Left cardiac atrium (tissue), 4 donors: ENCODE results near the gene DHRS11. TPM values are rescaled to one million over a fixed set of nuclear protein-coding genes. Genes with fewer than 3 reads are reported as not detected.

Experiments used
- ATAC-seq, 2 donors: fragments of 200-7000 bp; cut with Tn5 transposase; one replicate each; pipeline ENCODE4 v1.9.1; 2020; ENCODE audit warnings: mild to moderate bottlenecking in 2 of 2, moderate library complexity in 2 of 2
- DNase-seq: peaks from one replicate; pipeline ENCODE4 v3.0.0-alpha.2; 2020
- intact Hi-C, 2 donors: fragments of 100-400 bp; cut with DNase I; formaldehyde crosslinking; loops; one replicate each; pipeline versions ENCODE4 v1.14.1 to v1.15.1; 2022 to 2023
- total RNA-seq, 2 donors: library from RNA; stranded (reverse); fragmentation: NEBNext Ultra II Directional; extraction: Animal tissue kit (Norgen Biotek cat#: 25700); gene quantifications; one replicate each; pipeline ENCODE4 v1.2.1, GENCODE V29; 2021
- donor health status: DM: no; HTN: yes; CAD: no.
- donor health status: DM: no; HTN: yes; CAD: no; lungs with severe emphysema.
- donor health status: DM: yes; HTN: yes; CAD: no.
- donor health status: Dilated cardiomyopathy.

Gene DHRS11
- total RNA-seq, 2 donors from 2014 or later: 14.8 to 22.2 TPM

DNA sequence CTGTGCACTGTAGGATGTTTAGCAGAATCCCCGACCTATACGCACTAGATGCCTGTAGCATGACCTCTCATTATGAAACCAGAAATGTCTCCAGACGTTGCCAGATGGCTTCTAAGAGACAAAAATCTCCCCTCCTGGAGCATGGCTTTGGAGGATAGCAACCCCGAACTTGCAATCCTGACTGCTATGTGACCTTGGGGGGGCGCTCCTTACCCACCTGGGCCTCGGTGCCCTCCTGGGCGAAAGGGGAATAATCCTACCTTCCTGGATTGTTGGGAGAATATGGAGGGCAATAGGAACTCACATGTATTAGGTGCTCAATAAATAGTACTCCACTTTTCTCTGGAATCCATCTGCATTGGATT lies 17.8 kb downstream of the DHRS11 start:
- DNase-seq: no peak
- intact Hi-C loops: no loop called here
- no peak for ATAC-seq

DNA sequence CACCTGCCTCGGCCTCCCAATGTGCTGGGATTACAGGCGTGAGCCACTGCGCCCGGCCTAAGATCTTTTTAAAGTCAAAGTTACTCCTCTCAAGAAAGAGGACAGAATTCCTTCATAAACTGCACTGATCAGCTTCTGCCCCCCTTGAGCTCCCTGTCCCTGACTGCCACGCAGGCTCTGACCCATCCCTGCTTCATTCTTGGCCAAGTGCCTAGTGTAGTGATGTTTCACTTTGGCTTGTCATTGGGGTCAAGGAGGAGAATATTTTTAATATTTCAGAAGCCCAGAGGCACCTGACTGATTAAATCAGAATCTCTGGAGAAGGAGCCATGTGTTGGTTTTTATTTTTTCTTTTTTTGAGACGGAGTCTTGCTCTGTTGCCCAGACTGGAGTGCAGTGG lies 18.8 kb downstream of the DHRS11 start:
- no peak for DNase-seq

DNA sequence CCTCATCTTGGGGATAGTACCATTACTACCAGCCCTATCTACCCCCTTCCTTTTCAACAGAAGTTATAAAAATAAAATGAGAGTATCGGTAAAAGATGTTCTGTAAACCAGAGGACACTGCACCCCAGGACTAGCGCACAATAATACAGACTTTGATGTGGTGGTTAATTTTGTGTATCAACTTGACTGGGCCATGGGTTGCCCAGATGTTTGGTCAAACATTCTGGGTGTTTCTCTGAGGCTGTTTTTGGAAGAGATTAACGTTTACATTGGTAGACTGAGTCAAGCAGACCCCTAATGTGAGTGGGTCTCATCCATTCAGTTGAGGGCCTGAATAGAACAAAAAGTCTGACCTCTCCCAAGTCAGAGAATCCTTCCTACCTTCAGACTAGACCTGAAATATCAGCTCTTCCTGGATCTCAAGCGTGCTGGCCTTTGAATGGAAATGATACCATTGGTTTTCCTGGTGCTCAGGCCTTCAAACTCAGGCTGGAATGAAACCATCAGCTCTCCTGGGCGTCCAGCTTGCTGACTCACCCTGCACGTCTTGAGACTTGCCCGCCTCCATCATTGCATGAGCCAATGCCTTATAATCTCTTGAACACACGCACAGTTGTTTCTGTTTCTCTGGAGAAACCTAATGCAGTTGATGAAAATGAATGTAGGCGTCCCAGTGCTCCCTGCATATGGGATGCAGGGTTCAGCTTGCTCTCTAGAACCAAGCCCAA lies 19.8 kb downstream of the DHRS11 start:
- intact Hi-C loops: no loop called here
- DNase-seq (no peak), ATAC-seq (peak in 1 of 2 donors; percentile 40)

More for the DNA sequence above, 18.8 kb downstream of the DHRS11 start:
- ATAC-seq: no peak
- intact Hi-C loops: no loop called here

DNA sequence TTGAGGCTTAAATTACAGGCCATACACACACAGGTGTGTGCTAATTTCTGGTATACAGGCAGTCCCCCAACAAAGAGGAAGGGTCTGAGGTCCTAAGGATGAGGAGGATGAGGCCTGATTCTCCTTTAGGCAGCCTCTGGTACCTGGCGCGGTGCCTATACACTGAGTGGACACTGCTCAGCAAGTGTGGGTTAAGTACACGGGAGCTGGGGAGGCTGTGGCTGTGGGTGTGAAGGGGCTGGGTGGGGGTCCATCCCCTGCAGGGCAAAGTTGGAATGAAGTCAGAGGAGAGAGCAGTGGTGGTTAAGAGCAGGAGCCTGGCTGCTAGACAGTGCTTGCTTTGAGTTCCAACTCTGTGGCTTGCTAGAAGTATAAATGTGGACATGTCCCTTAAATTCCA lies 20.6 kb downstream of the DHRS11 start:
- intact Hi-C loops: no loop called here
- no peak for DNase-seq
- no peak for ATAC-seq

DNA sequence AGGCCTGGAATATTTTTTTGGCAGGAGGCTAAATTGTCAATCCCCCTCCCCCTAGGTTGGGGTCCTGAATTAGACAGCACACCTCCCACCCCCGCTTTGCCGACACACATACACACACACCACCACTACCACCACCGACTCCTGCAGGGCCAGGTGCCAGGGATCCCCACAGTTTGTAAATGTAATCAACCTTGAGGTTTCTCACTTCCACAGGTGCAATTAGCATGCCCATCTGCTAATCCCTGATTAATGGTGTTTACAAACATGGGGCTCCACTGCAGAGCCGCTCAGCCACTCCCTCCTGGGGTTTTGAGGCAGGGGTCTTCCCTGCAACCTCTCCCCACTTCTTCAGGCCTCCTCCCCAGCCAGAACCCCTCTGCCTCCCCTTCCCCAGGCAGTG lies 21.5 kb downstream of the DHRS11 start:
- intact Hi-C loops: no loop called here
- DNase-seq: no peak
- ATAC-seq: no peak

DNA sequence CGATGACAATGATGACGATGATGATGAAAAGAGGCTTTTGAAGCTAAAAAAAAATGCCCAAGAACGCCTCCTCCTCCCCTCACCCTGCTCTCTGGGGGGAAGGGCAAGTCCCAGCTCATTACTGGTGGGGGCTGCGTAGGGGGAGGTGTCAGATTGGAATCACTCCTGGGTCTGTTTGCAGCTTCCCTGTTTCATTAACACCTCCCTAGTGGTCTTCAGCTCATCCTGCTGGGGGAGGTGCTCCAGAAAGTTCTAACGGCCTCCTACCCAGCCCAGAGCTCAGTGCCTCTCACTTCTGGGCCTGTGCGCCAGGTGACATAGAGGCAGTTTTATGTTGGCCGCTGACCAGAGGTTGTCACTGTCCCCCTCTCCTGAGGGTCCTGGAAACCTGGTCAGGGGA lies 22.4 kb downstream of the DHRS11 start:
- DNase-seq: no peak
- intact Hi-C loops: no loop called here
- ATAC-seq: no peak

DNA sequence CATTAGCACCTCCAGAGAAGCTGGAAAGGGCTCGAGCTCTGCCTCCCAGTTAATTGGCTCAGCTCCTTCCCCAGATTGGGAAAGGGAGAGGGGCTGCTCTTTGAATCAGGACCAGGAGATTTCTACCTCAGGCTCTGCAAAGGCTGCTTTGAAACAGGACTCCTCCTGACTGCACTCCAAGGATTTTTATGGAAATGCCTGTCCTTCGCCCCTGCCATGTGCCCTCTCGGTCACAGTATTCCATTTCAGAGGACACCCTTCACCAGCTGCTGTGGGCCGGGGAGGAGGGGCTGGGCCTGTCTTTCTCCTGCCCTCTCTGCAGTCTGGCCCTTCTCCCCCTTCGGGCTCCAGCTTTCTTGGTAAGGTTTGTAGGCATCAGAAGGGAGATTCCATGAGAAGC lies 23.3 kb downstream of the DHRS11 start:
- DNase-seq (no peak), ATAC-seq (no peak)
- intact Hi-C loops: no loop called here

DNA sequence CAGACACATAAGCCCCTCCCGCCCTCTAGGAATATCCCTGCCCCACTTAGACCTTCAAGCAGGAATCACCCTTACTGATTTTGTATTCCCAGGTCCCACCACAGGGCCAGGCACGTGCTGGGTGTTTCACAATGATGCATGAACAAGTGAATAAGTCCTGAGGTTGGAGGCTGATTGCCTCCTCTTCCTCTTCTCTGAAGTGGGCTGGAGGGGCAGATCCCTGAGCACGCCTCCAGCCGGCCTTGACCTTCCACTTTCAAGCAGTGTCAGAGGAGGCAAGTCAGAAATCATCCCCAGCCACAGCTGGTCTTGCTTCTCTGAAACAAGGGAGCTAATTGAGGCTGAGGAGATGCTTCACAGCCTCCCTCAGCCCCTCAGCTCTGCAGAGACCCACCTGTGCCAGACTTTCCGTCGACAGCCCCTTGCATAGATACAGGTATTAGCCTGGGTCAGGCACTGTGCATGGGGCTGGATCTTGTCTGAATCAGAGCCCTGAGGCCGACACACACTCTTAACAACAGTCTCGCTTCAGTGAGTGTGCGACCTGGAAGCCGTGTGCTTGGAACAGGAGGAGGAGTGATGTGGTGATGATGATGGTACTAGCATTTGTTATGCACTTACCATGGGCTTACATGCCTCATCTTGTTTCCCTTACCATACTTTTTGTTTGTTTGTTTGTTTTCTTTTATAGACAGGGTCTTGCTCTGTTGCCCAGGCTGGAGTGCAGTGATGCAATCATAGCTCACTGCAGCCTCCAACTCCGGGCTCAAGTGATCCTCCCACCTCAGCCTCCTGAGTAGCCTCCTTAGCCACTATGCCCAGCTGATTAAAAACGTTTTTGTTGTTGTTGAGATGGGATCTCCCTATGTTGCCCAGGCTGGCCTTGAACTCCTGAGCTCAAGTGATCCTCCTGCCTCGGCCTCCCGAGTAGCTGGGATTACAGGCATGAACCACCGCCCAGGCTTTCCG lies 24.7 kb downstream of the DHRS11 start:
- no peak for ATAC-seq
- intact Hi-C loops: no loop called here
- no peak for DNase-seq

DNA sequence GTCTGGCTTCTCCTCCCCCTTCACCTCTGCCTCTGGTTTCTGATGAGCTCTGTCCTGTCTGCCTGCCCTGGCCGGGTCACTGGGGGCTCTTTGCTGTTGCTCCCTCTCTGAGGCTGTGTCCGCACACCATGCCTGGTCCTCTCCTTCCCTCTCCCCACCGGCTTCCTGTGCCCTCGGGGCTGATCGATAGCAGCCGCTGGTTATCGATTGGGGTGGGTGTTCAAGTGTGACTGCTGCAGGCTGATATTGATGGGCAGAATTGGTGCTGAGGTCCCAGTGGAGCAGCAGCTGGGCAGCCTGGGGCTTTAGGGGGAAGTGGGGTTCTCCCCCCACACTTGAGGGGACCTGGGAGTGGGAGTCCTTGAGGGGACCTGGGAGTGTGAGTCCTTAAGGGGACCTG lies 26.1 kb downstream of the DHRS11 start:
- DNase-seq (no peak), ATAC-seq (no peak)
- intact Hi-C loops: no loop called here

DNA sequence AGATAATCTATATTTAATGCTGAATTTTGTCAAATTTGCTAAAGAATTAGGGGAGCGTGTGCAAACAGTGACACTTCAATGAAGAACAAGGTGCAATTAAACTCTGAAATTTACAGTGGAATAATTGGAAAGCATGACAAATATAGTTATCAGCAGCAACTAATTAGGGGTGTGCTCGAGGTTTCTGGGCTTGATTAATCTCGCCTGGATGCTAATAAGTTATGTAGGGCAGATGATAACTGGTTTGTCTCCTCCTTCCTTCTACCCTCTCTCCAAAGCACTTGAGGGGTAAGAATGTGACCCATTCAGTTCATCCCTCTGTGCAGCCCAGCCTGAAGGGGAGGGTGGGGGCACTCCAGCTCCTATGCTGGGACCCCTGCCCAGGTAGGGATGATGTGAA lies 31.6 kb downstream of the DHRS11 start:
- intact Hi-C loops: loop anchor here in 1 of 2 donors (10.0 kb wide), 1 partner anchor 612 kb away; no protein-coding TSS in a partner anchor
- DNase-seq: no peak
- ATAC-seq: no peak

DNA sequence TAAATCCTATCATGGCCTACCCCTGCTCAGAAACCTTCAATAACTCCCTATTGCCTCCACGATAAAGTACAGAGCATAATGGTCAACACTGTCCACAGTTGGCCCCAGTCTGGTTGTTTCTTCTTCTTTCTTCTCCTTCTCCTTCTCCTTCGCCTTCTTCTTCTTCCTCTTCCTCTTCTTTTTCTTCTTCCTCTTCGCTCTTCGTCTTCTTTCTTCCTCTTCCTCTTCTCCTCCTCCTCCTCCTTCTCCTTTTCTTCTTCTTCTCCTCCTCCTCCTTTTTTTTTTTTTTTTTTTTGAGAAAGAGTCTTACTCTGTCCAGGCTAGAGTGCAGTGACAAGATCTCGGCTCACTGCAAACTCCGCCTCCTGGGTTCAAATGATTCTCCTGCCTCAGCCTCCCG lies 33.5 kb downstream of the DHRS11 start:
- ATAC-seq (no peak), DNase-seq (no peak)
- intact Hi-C loops: loop anchor here in 1 of 2 donors (10.0 kb wide), 1 partner anchor 610 kb away; no protein-coding TSS in a partner anchor

DNA sequence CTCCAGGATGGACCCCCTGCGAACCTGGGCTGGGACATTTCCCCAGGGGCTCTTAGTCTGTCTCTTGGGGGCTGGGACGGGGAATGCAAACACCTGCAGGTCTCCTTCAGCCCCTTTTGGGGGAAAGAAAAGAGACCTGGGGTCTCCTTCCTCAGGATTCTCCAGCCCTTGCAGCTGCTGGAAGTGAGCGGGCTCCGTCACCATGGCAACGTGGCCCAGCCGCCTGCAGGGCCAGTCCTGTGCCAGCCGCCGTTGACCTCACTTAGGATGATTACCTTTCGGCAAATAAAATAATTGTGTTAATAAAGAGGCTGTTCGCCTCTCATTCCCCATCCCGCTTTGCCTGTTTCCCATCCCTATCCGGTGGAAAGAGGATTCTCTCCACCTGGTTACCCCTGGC lies 35.4 kb downstream of the DHRS11 start:
- DNase-seq (no peak), ATAC-seq (no peak)
- intact Hi-C loops: loop anchor here in 1 of 2 donors (10.0 kb wide), 1 partner anchor 608 kb away; no protein-coding TSS in a partner anchor

DNA sequence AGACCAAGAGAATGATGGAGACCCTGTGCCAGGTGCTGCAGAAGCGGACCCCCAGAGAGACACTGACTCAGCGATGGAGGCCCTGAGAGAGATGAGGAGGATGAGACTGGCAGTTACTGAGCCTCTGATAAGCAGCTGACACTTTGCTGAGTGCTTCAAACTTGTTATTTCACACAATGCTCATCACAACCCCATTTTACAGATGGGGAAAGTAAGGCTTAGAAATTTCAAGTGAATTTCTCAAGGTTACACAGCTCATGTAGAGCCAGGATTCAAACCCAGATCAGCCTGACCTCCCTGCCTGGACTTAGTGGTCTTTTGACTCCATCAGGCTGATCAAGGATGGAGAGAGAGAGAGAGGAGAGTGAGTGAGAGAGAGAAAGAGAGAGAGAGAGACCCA lies 36.9 kb downstream of the DHRS11 start:
- no peak for ATAC-seq
- DNase-seq: no peak
- intact Hi-C loops: loop anchor here in 1 of 2 donors (2.0 to 10.0 kb wide), 2 partner anchors 418 to 606 kb away; no protein-coding TSS in a partner anchor

DNA sequence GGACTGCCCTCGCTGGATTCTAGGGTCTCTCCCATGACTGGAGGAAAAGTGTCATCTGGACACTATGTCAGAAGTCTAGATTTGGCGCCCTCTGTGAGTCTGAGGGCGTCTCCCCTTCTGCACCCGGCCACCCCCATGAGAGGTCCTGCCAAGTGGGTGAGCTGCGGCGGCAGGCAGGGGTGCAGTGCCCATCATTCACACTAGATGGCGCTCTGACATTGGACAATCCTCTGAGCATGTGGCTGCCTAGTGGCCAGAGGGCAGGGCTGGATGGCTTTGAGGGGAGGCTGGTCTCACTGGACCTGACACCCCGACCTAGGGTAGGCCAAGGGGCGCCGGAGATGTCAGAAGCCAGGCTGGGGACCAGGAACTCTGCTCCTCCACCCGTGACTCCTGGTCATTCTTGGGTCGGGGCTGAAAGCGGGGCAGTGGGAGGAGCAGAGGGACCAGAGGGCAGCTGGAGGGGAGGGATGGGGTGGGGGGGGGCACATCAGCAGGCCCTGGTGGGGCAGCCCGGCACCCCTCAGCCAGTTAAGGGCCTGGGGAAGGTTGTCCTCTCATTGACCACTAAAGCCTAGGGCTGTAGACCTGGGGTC lies 37.7 kb downstream of the DHRS11 start:
- ATAC-seq (peak; percentile 86), DNase-seq (peak; percentile 77)
- intact Hi-C loops: loop anchor here in 1 of 2 donors (2.0 to 10.0 kb wide), 2 partner anchors 417 to 605 kb away; no protein-coding TSS in a partner anchor

DNA sequence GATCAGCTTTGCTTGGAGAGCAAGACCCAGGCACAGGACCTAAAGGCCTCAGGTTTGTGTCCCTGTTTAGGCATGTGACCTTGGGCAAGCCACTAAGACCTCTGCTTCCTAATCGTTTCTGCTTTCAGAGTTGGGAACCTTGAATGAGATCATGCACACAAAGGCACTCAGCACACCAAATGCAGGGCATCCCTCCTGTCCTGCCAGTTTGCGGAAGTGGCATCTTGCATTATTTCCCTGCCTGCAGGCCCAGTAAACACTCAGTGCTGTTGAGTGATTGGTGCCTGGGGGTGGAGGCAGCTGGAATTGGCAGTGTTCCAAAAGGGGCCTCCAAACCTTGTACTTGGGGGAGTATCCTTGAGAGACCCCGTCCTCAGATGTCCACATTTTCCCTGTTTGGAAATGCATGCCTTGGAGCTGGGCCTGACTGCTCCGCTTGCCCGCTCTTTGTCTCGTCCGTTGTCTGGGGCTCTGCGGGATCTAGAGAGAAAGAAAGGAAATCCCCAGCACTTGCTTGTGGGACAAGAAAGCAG lies 38.4 kb downstream of the DHRS11 start:
- intact Hi-C loops: loop anchor here (2.0 to 10.0 kb wide), 3 partner anchors 417 to 605 kb away; no protein-coding TSS in a partner anchor
- ATAC-seq: no peak
- DNase-seq: no peak

DNA sequence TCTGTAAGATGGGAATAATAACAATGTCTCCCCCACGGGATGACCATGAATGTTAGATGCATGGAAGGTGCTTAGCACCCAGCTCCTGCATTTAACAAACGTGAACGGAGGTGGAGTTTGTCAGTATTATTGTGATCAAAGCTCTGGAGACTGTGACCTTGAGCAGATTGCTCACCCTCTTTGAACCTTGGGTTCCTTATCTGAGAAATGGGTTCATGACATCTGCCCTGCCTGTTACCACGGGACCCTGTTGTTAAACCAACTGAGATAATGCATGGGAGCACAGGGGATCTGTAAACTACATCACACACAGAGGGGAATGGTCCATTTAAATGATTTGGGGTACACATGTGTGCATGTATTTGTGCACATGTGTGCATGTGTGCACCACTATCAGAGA lies 39.3 kb downstream of the DHRS11 start:
- DNase-seq (no peak), ATAC-seq (no peak)
- intact Hi-C loops: loop anchor here in 1 of 2 donors (5.0 kb wide), 1 partner anchor 416 kb away; no protein-coding TSS in a partner anchor

DNA sequence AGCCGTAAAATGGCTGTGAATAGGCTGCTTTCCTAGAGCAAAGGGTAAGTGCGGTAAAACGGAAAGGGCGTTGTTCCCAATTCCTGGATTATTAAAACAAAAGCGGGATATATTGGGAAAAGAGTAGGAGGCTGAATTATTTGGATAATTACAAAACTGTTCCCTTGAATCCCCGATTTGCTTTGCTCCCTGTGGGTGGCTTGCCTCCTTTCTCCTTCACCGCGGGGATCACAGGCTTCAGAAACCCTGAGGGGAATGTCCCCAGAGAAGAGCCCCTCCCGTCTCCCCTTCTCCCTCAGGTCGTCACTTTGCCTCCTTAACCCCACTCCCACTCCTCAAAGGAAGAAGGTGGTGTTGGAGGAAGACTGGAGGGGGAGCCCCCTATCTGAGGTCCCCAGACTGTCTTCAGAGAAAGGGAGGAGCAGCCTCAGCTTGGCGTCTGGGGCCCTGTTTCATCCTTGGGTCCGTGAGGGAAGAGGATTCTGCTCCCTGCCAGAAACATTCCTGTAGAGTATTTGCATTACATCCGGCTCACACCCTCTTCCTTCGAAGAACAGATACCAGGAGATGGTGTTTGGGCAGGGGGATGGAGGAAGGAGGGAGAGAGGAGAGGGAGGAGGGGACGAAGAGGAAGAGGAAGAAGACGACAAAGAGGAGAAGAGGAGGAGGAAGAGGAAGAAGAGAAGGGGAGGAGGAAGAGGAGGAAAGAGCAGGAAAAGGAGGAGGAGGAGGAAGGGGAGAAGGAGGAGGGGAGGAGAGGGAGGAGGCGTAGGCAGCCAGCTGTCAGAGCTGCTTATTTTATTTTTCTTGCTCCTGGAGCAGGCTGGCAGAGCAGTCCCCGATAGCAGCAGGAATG lies 41.5 kb downstream of the DHRS11 start:
- ATAC-seq (no peak), DNase-seq (no peak)
- intact Hi-C loops: loop anchor here in 1 of 2 donors (5.0 kb wide), 1 partner anchor 414 kb away; no protein-coding TSS in a partner anchor

DNA sequence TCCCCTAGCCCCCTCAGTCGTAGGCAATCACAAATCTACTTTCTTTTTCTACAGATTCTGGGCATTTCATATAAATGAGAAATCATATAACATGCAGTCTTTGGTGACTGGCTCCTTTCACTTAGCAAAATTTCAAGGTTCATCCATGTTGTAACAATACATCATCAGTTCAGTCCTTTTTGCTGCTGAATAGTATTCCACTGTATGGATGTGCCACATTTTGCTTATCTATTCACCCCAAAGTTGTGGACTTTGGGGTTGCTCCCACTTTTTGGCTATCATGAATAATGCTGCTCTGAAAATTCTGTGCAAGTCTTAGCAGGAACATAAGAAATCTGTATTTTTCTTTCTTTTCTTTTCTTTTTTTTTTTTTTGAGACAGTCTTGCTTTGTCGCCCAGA lies 48.7 kb downstream of the DHRS11 start:
- ATAC-seq: no peak
- DNase-seq: no peak
- intact Hi-C loops: no loop called here
